Neural progenitor cell (in vitro differentiated cells): ENCODE measurements around the gene FRRS1. TPM values are rescaled to one million over a fixed set of nuclear protein-coding genes. Genes with fewer than 3 reads are reported as not detected.
"Not testable (repeated sequence)": the region's sequence is repeated elsewhere in the genome, so short reads cannot be mapped to it uniquely, and the experiment has no call there.

Experiments used
- DNase-seq: peaks from one replicate; pipeline ENCODE4 v3.0.0-alpha.2; 2016; ENCODE audit warnings: low spot score
- H2AFZ ChIP-seq: fragments of 200-600 bp; sonication (generic); replicated peaks from 2 replicates; pipeline ENCODE4 v1.6.1; 2016; ENCODE audit warnings: antibody characterized with exemption
- H3F3A ChIP-seq: fragments of 200-600 bp; sonication (generic); 2 replicates; pipeline ENCODE4 v1.6.1; 2016; ENCODE audit warnings: antibody characterized with exemption, low read depth
- H3K27ac ChIP-seq: fragments of 200-600 bp; sonication (generic); 2 replicates; pipeline ENCODE4 v1.5.1; 2016; ENCODE audit warnings: mild to moderate bottlenecking
- H3K27me3 ChIP-seq: fragments of 200-600 bp; sonication (generic); 2 replicates; pipeline ENCODE4 v1.6.1; 2016; ENCODE audit warnings: mild to moderate bottlenecking, moderate library complexity
- H3K36me3 ChIP-seq: fragments of 200-600 bp; sonication (generic); 2 replicates; pipeline ENCODE4 v1.5.1; 2016
- H3K4me1 ChIP-seq: fragments of 200-600 bp; sonication (generic); 2 replicates; pipeline ENCODE4 v1.6.1; 2016; ENCODE audit warnings: mixed run types
- H3K4me2 ChIP-seq: fragments of 200-600 bp; sonication (generic); 2 replicates; pipeline ENCODE4 v1.6.1; 2016
- H3K4me3 ChIP-seq: fragments of 200-600 bp; sonication (generic); 2 replicates; pipeline ENCODE4 v1.5.1; 2016
- H3K79me2 ChIP-seq: fragments of 200-600 bp; sonication (generic); 2 replicates; pipeline ENCODE4 v1.6.1; 2016; ENCODE audit warnings: low read depth
- H3K9ac ChIP-seq: fragments of 200-600 bp; sonication (generic); 2 replicates; pipeline ENCODE4 v1.6.1; 2016
- H3K9me3 ChIP-seq: fragments of 200-600 bp; sonication (generic); 2 replicates; pipeline ENCODE4 v1.5.1; 2016; ENCODE audit warnings: low read depth
- H4K20me1 ChIP-seq: fragments of 200-600 bp; sonication (generic); 2 replicates; pipeline ENCODE4 v1.6.1; 2016; ENCODE audit warnings: low read depth
- H3K27ac Mint-ChIP-seq: 3 replicates; pipeline ENCODE4 v1.8.0; 2021; ENCODE audit warnings: mixed read lengths
- H3K27me3 Mint-ChIP-seq: 2 replicates; pipeline ENCODE4 v1.8.0; 2022; ENCODE audit warnings: low read depth, mild to moderate bottlenecking, inconsistent platforms, moderate library complexity, mixed read lengths; ENCODE audit not compliant: insufficient read depth
- H3K36me3 Mint-ChIP-seq: 3 replicates; pipeline ENCODE4 v1.8.0; 2021; ENCODE audit warnings: mixed read lengths
- H3K4me1 Mint-ChIP-seq: 3 replicates; pipeline ENCODE4 v1.8.0; 2021; ENCODE audit warnings: mixed read lengths
- H3K4me3 Mint-ChIP-seq: 3 replicates; pipeline ENCODE4 v1.8.0; 2021; ENCODE audit warnings: mild to moderate bottlenecking, moderate library complexity, mixed read lengths
- H3K9me3 Mint-ChIP-seq: 3 replicates; pipeline ENCODE4 v1.8.0; 2020; ENCODE audit warnings: mixed read lengths
- CTCF ChIP-seq: fragments of 200-600 bp; sonication (generic); IDR thresholded peaks from 2 replicates; pipeline ENCODE4 v1.5.1; 2017; ENCODE audit warnings: antibody characterized with exemption, mild to moderate bottlenecking
- EZH2 ChIP-seq: fragments of 200-600 bp; sonication (generic); IDR thresholded peaks from 2 replicates; pipeline ENCODE4 v1.6.1; 2017; ENCODE audit warnings: antibody characterized with exemption, mild to moderate bottlenecking, moderate library complexity
- EZH2phosphoT487 ChIP-seq: fragments of 200-600 bp; sonication (generic); IDR thresholded peaks from 2 replicates; pipeline ENCODE4 v1.6.1; 2017; ENCODE audit warnings: antibody characterized with exemption
- total RNA-seq: library from RNA; depleted of rRNA; stranded (reverse); fragments of >200 nt; gene quantifications from 2 replicates; pipeline ENCODE4 v1.2.3, GENCODE V29; 2015; ENCODE audit warnings: low replicate concordance

The FRRS1 gene
- total RNA-seq, 1 donor from 2014 or later = 5.1 TPM

DNA sequence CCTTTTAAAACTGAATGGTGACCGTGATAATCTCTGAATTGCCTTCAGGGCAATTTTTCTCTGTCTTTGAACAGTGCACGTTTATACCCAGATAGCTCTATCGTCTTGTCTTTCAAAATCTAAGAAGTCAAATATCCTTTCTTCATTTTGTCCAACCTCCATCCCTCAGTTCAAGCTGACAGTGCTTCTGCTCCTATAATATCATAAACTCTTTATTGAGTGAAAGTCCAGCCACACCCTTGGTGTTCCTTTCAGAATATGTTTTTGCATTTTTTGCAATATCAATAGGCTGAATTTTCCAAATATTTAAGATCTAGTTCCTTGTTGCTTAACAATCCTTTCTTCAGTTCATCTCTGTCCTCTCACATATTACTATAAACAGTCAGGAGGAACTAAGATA, 35.1 kb upstream of the FRRS1 start:
- Histone ChIP-seq H3F3A (no peaks in the 10 kb centered on the region), H4K20me1 (no peaks in the 10 kb centered on the region), H3K36me3 (no peaks in the 10 kb centered on the region), H3K27ac (no peak overlapping the region), H3K9me3 (no peaks in the 10 kb centered on the region), H3K27me3 (no peaks in the 10 kb centered on the region), H3K4me3 (no peak overlapping the region), H3K4me2 (no peak overlapping the region), H3K4me1 (no peaks in the 10 kb centered on the region), H3K9ac (no peak overlapping the region), H2AFZ (no peak overlapping the region), H3K79me2 (no peaks in the 10 kb centered on the region)
- Mint-ChIP-seq H3K9me3 (no peaks in the 10 kb centered on the region), H3K27ac (no peak overlapping the region), H3K4me3 (no peak overlapping the region), H3K36me3 (no peaks in the 10 kb centered on the region), H3K4me1 (no peaks in the 10 kb centered on the region), H3K27me3 (peaks cover 3% of the 10 kb centered on the region)
- TF ChIP-seq EZH2 = no peak
- TF ChIP-seq EZH2phosphoT487 = no peak
- TF ChIP-seq CTCF = no peak
- DNase-seq = no peak

GRCh38 chr1:99793861-99794260, 27.4 kb upstream of the FRRS1 start:
- H3K4me1 ChIP-seq, DNase-seq, H3K36me3 Mint-ChIP-seq, H3K9ac ChIP-seq, H3K79me2 ChIP-seq, H4K20me1 ChIP-seq, H3K27ac ChIP-seq, H3K27me3 ChIP-seq, H3K36me3 ChIP-seq, H3K27me3 Mint-ChIP-seq, H2AFZ ChIP-seq, H3K4me3 Mint-ChIP-seq, H3K27ac Mint-ChIP-seq, H3F3A ChIP-seq, H3K4me2 ChIP-seq, H3K9me3 ChIP-seq, H3K4me1 Mint-ChIP-seq, H3K4me3 ChIP-seq, H3K9me3 Mint-ChIP-seq: not testable (repeated sequence)

DNA sequence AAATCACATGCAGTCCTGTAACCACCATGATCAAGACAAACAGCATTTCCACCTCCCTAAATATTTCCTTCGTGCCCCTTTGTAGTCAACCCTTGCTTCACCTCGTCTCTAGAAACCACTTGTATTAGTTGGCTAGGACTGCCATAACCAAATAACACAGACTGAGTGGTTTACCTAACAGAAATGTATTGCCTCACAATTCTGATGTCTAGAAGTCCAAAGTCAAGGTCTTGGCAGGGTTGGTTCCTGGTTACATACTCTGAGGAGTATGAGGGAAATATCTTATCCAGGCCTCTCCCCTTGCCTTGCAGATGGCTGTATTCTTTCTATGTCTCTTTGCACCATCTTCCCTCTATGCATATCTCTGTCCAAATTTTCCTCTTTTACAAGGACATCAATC, 23.3 kb upstream of the FRRS1 start:
- Mint-ChIP-seq H3K27ac (no peak overlapping the region), H3K4me1 (no peaks in the 10 kb centered on the region), H3K4me3 (no peak overlapping the region), H3K36me3 (no peaks in the 10 kb centered on the region), H3K27me3 (peaks cover 6% of the 10 kb centered on the region), H3K9me3 (no peaks in the 10 kb centered on the region)
- H4K20me1 ChIP-seq = no peaks in the 10 kb centered on the region
- no peak for TF ChIP-seq EZH2phosphoT487
- no peak overlapping the region for H3K9ac ChIP-seq
- H2AFZ ChIP-seq = no peak overlapping the region
- H3K79me2 ChIP-seq = no peaks in the 10 kb centered on the region
- H3K27me3 ChIP-seq = no peaks in the 10 kb centered on the region
- H3K9me3 ChIP-seq = no peaks in the 10 kb centered on the region
- no peak for DNase-seq
- H3F3A ChIP-seq = no peaks in the 10 kb centered on the region
- H3K4me2 ChIP-seq = no peak overlapping the region
- no peaks in the 10 kb centered on the region for H3K4me1 ChIP-seq
- H3K27ac ChIP-seq = no peak overlapping the region
- no peak overlapping the region for H3K4me3 ChIP-seq
- H3K36me3 ChIP-seq = no peaks in the 10 kb centered on the region

- Histone ChIP-seq H3K27me3 (no peaks in the 10 kb centered on the region), H3K4me1 (no peaks in the 10 kb centered on the region), H4K20me1 (no peaks in the 10 kb centered on the region), H3K4me2 (no peak overlapping the region), H3K4me3 (no peak overlapping the region), H3K9me3 (no peaks in the 10 kb centered on the region), H3K27ac (no peak overlapping the region), H2AFZ (no peak overlapping the region), H3K9ac (no peak overlapping the region), H3F3A (no peaks in the 10 kb centered on the region), H3K79me2 (no peaks in the 10 kb centered on the region), H3K36me3 (no peaks in the 10 kb centered on the region)
- Mint-ChIP-seq H3K4me1 (no peaks in the 10 kb centered on the region), H3K27me3 (peaks cover 6% of the 10 kb centered on the region), H3K36me3 (no peaks in the 10 kb centered on the region), H3K4me3 (no peak overlapping the region), H3K27ac (no peak overlapping the region), H3K9me3 (no peaks in the 10 kb centered on the region)
- TF ChIP-seq EZH2 (no peak), CTCF (no peak), EZH2phosphoT487 (no peak)
- DNase-seq = no peak
Observed at GRCh38 chr1:99788896-99789295, 22.5 kb upstream of the FRRS1 start.
